Activated B cell treated with CpG ODN at 0.5 μM for 24 hours (primary cell): ENCODE results near the gene TRAPPC2L. TPM values are rescaled to one million over a fixed set of nuclear protein-coding genes. Genes with fewer than 3 reads are reported as not detected.
"Not testable (repeated sequence)": the region's sequence is repeated elsewhere in the genome, so short reads cannot be mapped to it uniquely, and the experiment has no call there.

ENCODE experiments used
- ATAC-seq: fragments of 200-7000 bp; cut with Tn5 transposase; one replicate; pipeline ENCODE4 v1.10.0; 2021; ENCODE audit warnings: low read depth, mild to moderate bottlenecking, moderate library complexity
- CTCF ChIA-PET: fragments of 350-600 bp; sonication (Branson Sonifier 250); formaldehyde crosslinking; loops from one replicate; lab custom pipeline; 2021; ENCODE audit warnings: antibody characterized with exemption; lab: Charles Lee
- POLR2A ChIA-PET: fragments of 350-600 bp; sonication (Branson Sonifier 250); formaldehyde crosslinking; loops from one replicate; lab custom pipeline; 2021; ENCODE audit warnings: antibody characterized with exemption; lab: Charles Lee
- DNase-seq: peaks from one replicate; pipeline ENCODE4 v3.0.0; 2022
- H3K27ac Mint-ChIP-seq: one replicate; pipeline ENCODE4 v1.8.0; 2020; ENCODE audit warnings: mixed read lengths
- H3K27me3 Mint-ChIP-seq: one replicate; pipeline ENCODE4 v1.8.0; 2021; ENCODE audit warnings: mixed read lengths
- H3K36me3 Mint-ChIP-seq: one replicate; pipeline ENCODE4 v1.8.0; 2021; ENCODE audit warnings: low read depth, mixed read lengths
- H3K4me1 Mint-ChIP-seq: one replicate; pipeline ENCODE4 v1.8.0; 2021; ENCODE audit warnings: mixed read lengths
- H3K4me3 Mint-ChIP-seq: one replicate; pipeline ENCODE4 v1.8.0; 2020; ENCODE audit warnings: mild to moderate bottlenecking, mixed read lengths
- H3K9me3 Mint-ChIP-seq: one replicate; pipeline ENCODE4 v1.8.0; 2020; ENCODE audit warnings: mixed read lengths
- intact Hi-C: fragments of 100-400 bp; cut with micrococcal nuclease; formaldehyde crosslinking; loops from one replicate; pipeline ENCODE4 v1.15.1; 2024
- total RNA-seq: library from RNA; stranded (reverse); gene quantifications from 2 replicates; pipeline ENCODE4 v1.2.3, GENCODE V29; 2022
- TF ChIP-seq, protein P1 (sequence below): fragments of 200-600 bp; IDR thresholded peaks from one replicate; pipeline ENCODE4 v1.8.0; 2022; ENCODE audit warnings: antibody characterized with exemption, mild to moderate bottlenecking

TRAPPC2L gene
- total RNA-seq, 1 donor from 2014 or later = 38.7 TPM

GRCh38 chr16:88819126-88819525, 37.8 kb upstream of the TRAPPC2L start:
- CTCF ChIA-PET = interaction anchor here (3.9 kb wide), 1 partner anchor 38 kb away, joined by 11 read pairs; the partner anchor contains the start of genes GALNS and TRAPPC2L
- Mint-ChIP-seq H3K4me1 (no peaks in the 10 kb centered on the region), H3K27ac (no peak overlapping the region), H3K9me3 (no peaks in the 10 kb centered on the region), H3K36me3 (peaks cover 7% of the 10 kb centered on the region), H3K27me3 (no peaks in the 10 kb centered on the region), H3K4me3 (no peak overlapping the region)
- DNase-seq (no peak), ATAC-seq (no peak)
- POLR2A ChIA-PET = no interaction called here
- TF ChIP-seq, protein P1, sequence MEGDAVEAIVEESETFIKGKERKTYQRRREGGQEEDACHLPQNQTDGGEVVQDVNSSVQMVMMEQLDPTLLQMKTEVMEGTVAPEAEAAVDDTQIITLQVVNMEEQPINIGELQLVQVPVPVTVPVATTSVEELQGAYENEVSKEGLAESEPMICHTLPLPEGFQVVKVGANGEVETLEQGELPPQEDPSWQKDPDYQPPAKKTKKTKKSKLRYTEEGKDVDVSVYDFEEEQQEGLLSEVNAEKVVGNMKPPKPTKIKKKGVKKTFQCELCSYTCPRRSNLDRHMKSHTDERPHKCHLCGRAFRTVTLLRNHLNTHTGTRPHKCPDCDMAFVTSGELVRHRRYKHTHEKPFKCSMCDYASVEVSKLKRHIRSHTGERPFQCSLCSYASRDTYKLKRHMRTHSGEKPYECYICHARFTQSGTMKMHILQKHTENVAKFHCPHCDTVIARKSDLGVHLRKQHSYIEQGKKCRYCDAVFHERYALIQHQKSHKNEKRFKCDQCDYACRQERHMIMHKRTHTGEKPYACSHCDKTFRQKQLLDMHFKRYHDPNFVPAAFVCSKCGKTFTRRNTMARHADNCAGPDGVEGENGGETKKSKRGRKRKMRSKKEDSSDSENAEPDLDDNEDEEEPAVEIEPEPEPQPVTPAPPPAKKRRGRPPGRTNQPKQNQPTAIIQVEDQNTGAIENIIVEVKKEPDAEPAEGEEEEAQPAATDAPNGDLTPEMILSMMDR = no peak
- intact Hi-C loops = loop anchor here (10.0 kb wide), 1 partner anchor 686 kb away; the partner anchor contains the start of gene SPG7

DNA sequence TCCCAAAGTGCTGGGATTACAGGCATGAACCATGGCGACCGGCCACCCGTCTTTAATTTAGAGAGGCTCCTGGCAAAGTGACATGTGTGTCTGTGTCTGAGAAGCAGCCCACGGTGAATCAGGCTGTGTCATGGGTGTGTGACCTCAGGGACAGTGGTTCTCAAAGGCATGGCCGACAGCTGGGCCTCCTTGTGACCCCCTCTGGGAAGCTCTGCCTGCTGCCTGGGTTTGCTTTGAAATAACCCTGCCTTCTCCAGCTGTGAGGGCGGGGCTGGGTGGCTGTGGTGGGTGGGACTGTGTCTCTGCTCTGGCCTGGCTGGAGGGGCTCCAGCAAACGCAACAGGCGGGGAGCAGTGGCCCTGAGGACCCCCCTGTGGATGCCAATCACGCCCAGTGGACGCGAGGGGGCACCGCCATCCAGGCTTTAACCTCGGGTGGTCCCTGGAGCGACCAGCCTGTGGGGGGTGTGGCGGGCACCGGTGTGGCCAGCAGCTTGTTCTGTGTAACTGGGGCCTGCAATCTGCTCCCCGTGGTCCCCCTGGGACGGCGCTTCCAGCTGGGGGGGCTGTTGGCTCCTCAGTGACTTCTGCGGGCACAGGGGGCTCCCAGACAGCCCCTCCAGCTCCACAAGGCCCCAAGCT, 36.4 kb upstream of the TRAPPC2L start:
- CTCF ChIA-PET = interaction anchor here (3.9 kb wide), 1 partner anchor 37 kb away, joined by 11 read pairs; the partner anchor contains the start of genes GALNS and TRAPPC2L
- no peak overlapping the region for H3K27ac Mint-ChIP-seq
- H3K27me3 Mint-ChIP-seq = no peaks in the 10 kb centered on the region
- no peaks in the 10 kb centered on the region for H3K9me3 Mint-ChIP-seq
- peaks cover 9% of the 10 kb centered on the region for H3K36me3 Mint-ChIP-seq
- no peak overlapping the region for H3K4me3 Mint-ChIP-seq
- DNase-seq (no peak), ATAC-seq (no peak)
- POLR2A ChIA-PET = no interaction called here
- H3K4me1 Mint-ChIP-seq = no peaks in the 10 kb centered on the region
- intact Hi-C loops = no loop called here
- TF ChIP-seq, protein P1 = no peak

DNA sequence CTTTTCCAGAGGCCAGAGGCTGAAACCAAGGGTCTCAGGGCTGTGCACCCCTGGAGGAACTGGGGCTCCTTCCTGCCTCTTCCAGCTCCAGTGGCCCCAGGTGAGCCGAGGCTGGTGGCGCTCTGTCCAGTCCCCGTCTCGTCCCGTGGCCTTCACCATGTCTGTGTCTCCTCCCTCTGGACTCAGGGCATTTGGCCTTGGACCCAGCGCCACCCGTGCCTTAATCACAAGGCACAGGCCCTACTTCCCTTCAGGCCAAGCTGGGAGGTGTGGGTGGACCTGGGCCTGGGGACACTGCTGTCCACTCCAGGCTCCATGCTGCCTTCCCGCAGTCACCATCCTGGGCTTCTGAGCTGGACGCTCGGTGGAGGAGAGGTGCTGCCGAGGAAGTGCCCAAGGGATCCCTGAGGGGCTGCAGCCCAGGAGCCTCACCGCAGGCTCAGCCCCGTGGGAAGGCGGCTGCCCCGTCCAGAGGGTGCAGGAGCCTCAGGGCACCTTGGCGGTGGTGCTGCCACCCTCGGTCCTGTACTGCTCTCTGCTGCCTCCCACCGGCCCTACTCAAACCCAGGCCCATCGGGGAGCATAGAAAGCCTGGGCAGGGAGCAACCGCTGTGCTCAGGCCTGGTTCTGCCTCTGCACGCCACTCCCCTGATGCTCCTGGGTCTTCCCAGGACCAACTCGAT, 35.6 kb upstream of the TRAPPC2L start:
- Mint-ChIP-seq H3K27ac (no peak overlapping the region), H3K4me3 (no peak overlapping the region), H3K4me1 (no peaks in the 10 kb centered on the region), H3K9me3 (no peaks in the 10 kb centered on the region), H3K36me3 (peaks cover 11% of the 10 kb centered on the region), H3K27me3 (no peaks in the 10 kb centered on the region)
- TF ChIP-seq, protein P1 = no peak
- ChIA-PET CTCF (no interaction called here), POLR2A (no interaction called here)
- DNase-seq = no peak
- intact Hi-C loops = no loop called here
- no peak for ATAC-seq

- POLR2A ChIA-PET = no interaction called here
- Mint-ChIP-seq H3K27me3 (no peaks in the 10 kb centered on the region), H3K36me3 (peaks cover 13% of the 10 kb centered on the region), H3K4me1 (no peaks in the 10 kb centered on the region), H3K27ac (no peak overlapping the region), H3K9me3 (no peaks in the 10 kb centered on the region), H3K4me3 (no peak overlapping the region)
- intact Hi-C loops = no loop called here
- CTCF ChIA-PET = no interaction called here
- ATAC-seq (no peak), DNase-seq (no peak)
- TF ChIP-seq, protein P1 = no peak
Measured at GRCh38 chr16:88822281-88823040, 34.5 kb upstream of the TRAPPC2L start.

GRCh38 chr16:88823646-88824045, 33.3 kb upstream of the TRAPPC2L start:
- H3K9me3 Mint-ChIP-seq, DNase-seq, intact Hi-C loops, H3K27me3 Mint-ChIP-seq, ATAC-seq, H3K27ac Mint-ChIP-seq, H3K4me1 Mint-ChIP-seq, H3K4me3 Mint-ChIP-seq, CTCF ChIA-PET, POLR2A ChIA-PET: not testable (repeated sequence)
- peaks cover 16% of the 10 kb centered on the region for H3K36me3 Mint-ChIP-seq
